Measurements from ENCODE around the gene ZBED6. TPM values are rescaled to one million over a fixed set of nuclear protein-coding genes. Genes with fewer than 3 reads are reported as not detected.
"Not testable (repeated sequence)": the region's sequence is repeated elsewhere in the genome, so short reads cannot be mapped to it uniquely, and the experiment has no call there.

ZBED6 gene
- total RNA-seq, 1 experiment from 2014 or later = 8.2 TPM

GRCh38 chr1:203778146-203778545 is 17.3 kb upstream of the ZBED6 start:
- no peak for DNase-seq (ENCODE audit: low read depth)

- DNase-seq (ENCODE audit: low read depth) = no peak
Observed at GRCh38 chr1:203778789-203779188, 16.6 kb upstream of the ZBED6 start.

GRCh38 chr1:203781962-203782361 is 13.5 kb upstream of the ZBED6 start:
- no peak for DNase-seq (ENCODE audit: low read depth)

- DNase-seq (ENCODE audit: low read depth) = no peak
Observed at GRCh38 chr1:203789966-203790365, 5.5 kb upstream of the ZBED6 start.

- no peak for DNase-seq (ENCODE audit: low read depth)
Observed at GRCh38 chr1:203791498-203791897, 3.9 kb upstream of the ZBED6 start.

GRCh38 chr1:203792486-203792885 is 2.9 kb upstream of the ZBED6 start:
- DNase-seq (ENCODE audit: low read depth) = no peak

- DNase-seq (ENCODE audit: low read depth) = not testable (repeated sequence)
Observed at GRCh38 chr1:203793561-203793960, 1.9 kb upstream of the ZBED6 start.

- DNase-seq (ENCODE audit: low read depth) = no peak
Observed at GRCh38 chr1:203794764-203795440, 521 bp upstream of the ZBED6 start.

- DNase-seq (ENCODE audit: low read depth) = peak; percentile 52
Observed at GRCh38 chr1:203796236-203796605, 798 bp downstream of the ZBED6 start.

GRCh38 chr1:203797216-203797615 is 1.8 kb downstream of the ZBED6 start:
- DNase-seq (ENCODE audit: low read depth) = peak; percentile 81

GRCh38 chr1:203797948-203798655 is 2.7 kb downstream of the ZBED6 start:
- DNase-seq (ENCODE audit: low read depth) = no peak

GRCh38 chr1:203799157-203799556 is 3.7 kb downstream of the ZBED6 start:
- DNase-seq (ENCODE audit: low read depth) = no peak

- peak; percentile 5 for DNase-seq (ENCODE audit: low read depth)
Observed at GRCh38 chr1:203799971-203800370, 4.5 kb downstream of the ZBED6 start.

- no peak for DNase-seq (ENCODE audit: low read depth)
Observed at GRCh38 chr1:203805689-203806088, 10.3 kb downstream of the ZBED6 start.

- DNase-seq (ENCODE audit: low read depth) = peak; percentile 97
Observed at GRCh38 chr1:203807196-203807595, 11.8 kb downstream of the ZBED6 start.

- DNase-seq (ENCODE audit: low read depth) = no peak
Observed at GRCh38 chr1:203813581-203814341, 18.3 kb downstream of the ZBED6 start.

- DNase-seq (ENCODE audit: low read depth) = no peak
Observed at GRCh38 chr1:203818399-203818798, 23.0 kb downstream of the ZBED6 start.

GRCh38 chr1:203823306-203823705 is 27.9 kb downstream of the ZBED6 start:
- DNase-seq (ENCODE audit: low read depth) = no peak

- DNase-seq (ENCODE audit: low read depth) = no peak
Observed at GRCh38 chr1:203826175-203826574, 30.8 kb downstream of the ZBED6 start.

- no peak for DNase-seq (ENCODE audit: low read depth)
Observed at GRCh38 chr1:203828002-203828401, 32.6 kb downstream of the ZBED6 start.

- no peak for DNase-seq (ENCODE audit: low read depth)
Observed at GRCh38 chr1:203828503-203828902, 33.1 kb downstream of the ZBED6 start.

- not testable (repeated sequence) for DNase-seq (ENCODE audit: low read depth)
Observed at GRCh38 chr1:203829247-203829646, 33.8 kb downstream of the ZBED6 start.

GRCh38 chr1:203835476-203835875 is 40.1 kb downstream of the ZBED6 start:
- DNase-seq (ENCODE audit: low read depth) = no peak

All from LHCN-M2 (cell line).